ENCODE data around the gene TBC1D16. TPM values are rescaled to one million over a fixed set of nuclear protein-coding genes. Genes with fewer than 3 reads are reported as not detected.

Gene TBC1D16
- total RNA-seq, 4 donors from 2014 or later: 26.5 to 44.3 (median 36.3) TPM

GRCh38 chr17:79983456-79983855 is 52.2 kb downstream of the TBC1D16 start:
- Histone ChIP-seq H3K27me3 (no peaks in the 10 kb centered on the region), H3K9me3 (no peaks in the 10 kb centered on the region), H3K4me3 (no peak overlapping the region), H3K27ac (no peak overlapping the region), H3K36me3 (peaks cover 0 to 9% of the 10 kb centered on the region in 2 donors), H3K4me1 (peaks cover 0 to 19% (median 0%) of the 10 kb centered on the region in 3 donors)
- TF ChIP-seq POLR2AphosphoS5 (IDR thresholded peaks at IDR 0.05) (no peak), EP300 (IDR thresholded peaks at IDR 0.05) (no peak), POLR2A (IDR thresholded peaks at IDR 0.05) (no peak), CTCF (IDR thresholded peaks at IDR 0.05) (no peak)
- no peak for ATAC-seq
- WGBS, 2 donors (ENCODE audit: low coverage in 1 of 2): 79 to 94% methylated on average over 8 to 12 of the region's 14 CpGs

DNA sequence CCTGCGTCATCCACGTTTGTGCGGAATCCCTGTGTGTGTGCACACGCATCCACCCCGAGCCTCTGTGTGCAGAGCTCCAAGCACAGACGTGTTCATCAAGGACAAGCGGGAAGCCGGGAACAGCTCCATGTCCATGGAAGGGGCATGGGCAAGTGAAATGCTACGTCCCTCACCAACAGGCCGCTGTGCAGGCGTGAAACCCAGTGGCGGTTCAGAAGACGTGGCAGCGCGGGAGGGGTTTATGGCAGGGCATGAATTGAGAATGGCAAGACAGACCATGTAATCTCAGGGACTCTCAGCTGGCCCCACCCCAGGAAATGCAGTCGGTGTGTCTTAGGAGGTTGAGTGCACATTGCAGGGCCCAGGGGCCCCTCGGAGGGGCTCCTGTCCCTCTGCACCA is 52.7 kb downstream of the TBC1D16 start:
- Histone ChIP-seq H3K27ac (no peak overlapping the region), H3K36me3 (peaks cover 0 to 13% of the 10 kb centered on the region in 2 donors), H3K9me3 (no peaks in the 10 kb centered on the region), H3K4me3 (no peak overlapping the region), H3K27me3 (no peaks in the 10 kb centered on the region), H3K4me1 (peaks cover 0 to 15% (median 0%) of the 10 kb centered on the region in 3 donors)
- 83 to 93% methylated on average over 8 to 10 of the region's 17 CpGs for WGBS, 2 donors (ENCODE audit: low coverage in 1 of 2)
- TF ChIP-seq EP300 (IDR thresholded peaks at IDR 0.05) (no peak), POLR2A (IDR thresholded peaks at IDR 0.05) (no peak), POLR2AphosphoS5 (IDR thresholded peaks at IDR 0.05) (no peak), CTCF (IDR thresholded peaks at IDR 0.05) (no peak)
- ATAC-seq: no peak

- no peak overlapping the region for H3K27ac ChIP-seq
- no peaks in the 10 kb centered on the region for H3K27me3 ChIP-seq
- 72% methylated on average over 6 to 22 of the region's 23 CpGs for WGBS, 2 donors (ENCODE audit: low coverage in 1 of 2)
- no peak for ATAC-seq
- no peak overlapping the region for H3K4me3 ChIP-seq
- no peak for TF ChIP-seq POLR2AphosphoS5 (IDR thresholded peaks at IDR 0.05)
- TF ChIP-seq CTCF (IDR thresholded peaks at IDR 0.05): no peak
- no peak for TF ChIP-seq EP300 (IDR thresholded peaks at IDR 0.05)
- TF ChIP-seq POLR2A (IDR thresholded peaks at IDR 0.05): no peak
- H3K36me3 ChIP-seq: peaks cover 0 to 22% of the 10 kb centered on the region in 2 donors
- H3K9me3 ChIP-seq: no peaks in the 10 kb centered on the region
- H3K4me1 ChIP-seq: peaks cover 0 to 2% (median 0%) of the 10 kb centered on the region in 3 donors
Measured at GRCh38 chr17:79981661-79982101, 54.0 kb downstream of the TBC1D16 start.

DNA sequence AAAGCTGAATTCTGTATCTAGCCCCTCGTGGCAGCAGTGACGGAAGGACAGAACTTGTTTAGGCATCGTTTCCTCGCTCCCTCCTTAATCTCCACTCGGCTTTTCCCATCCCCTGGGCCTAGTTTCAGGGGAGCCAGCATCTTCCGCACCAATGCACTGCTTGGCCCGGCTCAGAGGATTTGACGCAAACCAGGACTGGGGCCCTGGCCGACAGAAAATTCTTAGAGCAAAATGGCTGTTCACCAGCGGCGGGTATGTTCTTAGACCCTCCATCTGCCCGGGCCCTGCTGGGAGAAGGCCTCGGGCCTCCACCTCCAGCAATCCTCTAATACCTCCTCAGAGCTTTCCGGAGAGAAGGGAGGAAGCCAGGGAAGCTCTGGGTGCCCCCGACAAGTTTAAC is 54.6 kb downstream of the TBC1D16 start:
- 62 to 83% methylated on average over 11 to 13 of the region's 15 CpGs for WGBS, 2 donors (ENCODE audit: low coverage in 1 of 2)
- no peak for ATAC-seq
- no peak overlapping the region for H3K27ac ChIP-seq

More for the DNA sequence above, 54.6 kb downstream of the TBC1D16 start:
- H3K4me3 ChIP-seq: no peak overlapping the region
- TF ChIP-seq EP300 (IDR thresholded peaks at IDR 0.05): no peak
- TF ChIP-seq POLR2A (IDR thresholded peaks at IDR 0.05): no peak
- TF ChIP-seq POLR2AphosphoS5 (IDR thresholded peaks at IDR 0.05): no peak
- TF ChIP-seq CTCF (IDR thresholded peaks at IDR 0.05): no peak
- no peaks in the 10 kb centered on the region for H3K4me1 ChIP-seq
- no peaks in the 10 kb centered on the region for H3K9me3 ChIP-seq
- no peaks in the 10 kb centered on the region for H3K27me3 ChIP-seq
- peaks cover 0 to 22% of the 10 kb centered on the region in 2 donors for H3K36me3 ChIP-seq

All from gastroesophageal sphincter (tissue), 4 donors.